Measurements from ENCODE around the gene AMN1. TPM values are rescaled to one million over a fixed set of nuclear protein-coding genes. Genes with fewer than 3 reads are reported as not detected.
A peak's percentile ranks its signal among the peaks of the same experiment; 100 is the strongest.
"Not testable (repeated sequence)": the region's sequence is repeated elsewhere in the genome, so short reads cannot be mapped to it uniquely, and the experiment has no call there.

Gene AMN1
- polyA plus RNA-seq, 1 donor, result 22.3 TPM

GRCh38 chr12:31685801-31686200 is 43.0 kb downstream of the AMN1 start:
- DNase-seq, result no peak

GRCh38 chr12:31682136-31682962 is 46.5 kb downstream of the AMN1 start:
- peak; percentile 59 for DNase-seq

GRCh38 chr12:31672521-31672920 is 56.3 kb downstream of the AMN1 start:
- DNase-seq, result no peak

- DNase-seq, result not testable (repeated sequence)
These were observed 59.2 kb downstream of the AMN1 start for GRCh38 chr12:31669582-31669981.

- DNase-seq, result no peak
These were observed 59.8 kb downstream of the AMN1 start for GRCh38 chr12:31669020-31669419.

- no peak for DNase-seq
These were observed 64.8 kb downstream of the AMN1 start for GRCh38 chr12:31664038-31664437.

DNA sequence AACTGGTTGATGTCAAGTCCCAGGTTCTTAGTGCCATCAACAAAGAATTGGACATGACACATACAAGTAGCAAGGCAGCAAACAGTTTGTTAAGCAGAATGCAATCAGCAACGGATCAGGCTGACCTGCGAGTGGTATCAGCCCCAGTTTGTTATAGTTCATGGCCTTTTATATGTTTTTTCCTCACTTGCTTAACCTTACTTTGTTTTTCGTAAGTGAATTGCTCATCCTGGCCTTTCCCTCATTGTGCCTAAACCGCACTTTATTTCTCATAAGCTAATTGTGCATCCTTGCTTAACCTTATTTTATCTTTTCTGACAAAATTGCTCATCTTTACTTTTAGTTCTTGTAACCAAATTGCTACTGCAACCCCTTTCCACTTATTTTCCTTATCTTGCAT is 65.2 kb downstream of the AMN1 start:
- no peak for DNase-seq

GRCh38 chr12:31662176-31662849 is 66.5 kb downstream of the AMN1 start:
- no peak for DNase-seq

DNA sequence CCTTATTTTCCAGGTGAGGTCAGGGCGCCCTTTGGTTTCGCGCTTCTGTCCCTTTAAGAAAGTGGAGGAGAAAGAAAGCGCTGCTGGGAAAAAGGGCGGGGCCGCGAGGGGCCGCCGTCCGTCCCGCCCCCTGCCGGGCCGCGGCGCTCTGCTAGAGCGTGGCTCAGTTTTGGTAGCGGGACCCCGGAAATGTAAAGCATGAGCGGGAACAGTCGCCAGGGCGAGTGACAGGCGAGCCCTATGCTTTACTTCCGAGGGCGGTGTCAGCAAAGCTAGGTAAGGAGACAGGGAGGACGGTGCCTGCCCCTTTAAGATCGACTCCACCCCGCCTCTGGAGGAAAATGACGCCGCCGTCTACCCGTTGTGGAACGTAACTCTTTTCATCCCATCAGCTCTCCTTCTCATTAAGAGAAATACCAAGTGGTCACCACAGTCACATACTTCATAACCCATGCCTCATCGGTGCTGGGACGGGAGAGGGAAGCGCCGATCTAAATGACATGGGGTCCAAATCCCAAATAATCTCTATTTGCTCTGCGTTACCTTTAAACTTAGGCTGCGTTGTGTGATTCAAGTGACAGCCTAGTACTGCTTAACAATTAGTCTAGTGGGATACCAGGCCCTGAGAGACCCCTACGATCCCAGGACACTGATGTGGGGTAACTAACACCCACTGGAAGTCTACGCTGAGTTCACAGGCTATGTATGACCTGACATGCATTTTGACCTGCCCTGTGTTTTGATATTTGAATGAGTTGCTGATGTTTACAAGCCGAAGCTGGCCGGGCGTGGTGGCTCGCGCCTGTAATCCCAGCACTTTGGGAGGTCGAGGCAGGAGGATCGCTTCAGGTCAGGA is 69.5 kb downstream of the AMN1 start, which contains the start of gene ETFBKMT:
ETFBKMT (plus strand) TSS at position 602 of the 856 bp plus-strand sequence. CDS start 2,266 bp downstream, outside the sequence.
- peak; percentile 90 for DNase-seq

GRCh38 chr12:31658471-31659086 is 70.2 kb downstream of the AMN1 start:
- DNase-seq, result no peak

GRCh38 chr12:31655792-31656191 is 73.0 kb downstream of the AMN1 start:
- no peak for DNase-seq

GRCh38 chr12:31655208-31655607 is 73.6 kb downstream of the AMN1 start:
- DNase-seq, result no peak

GRCh38 chr12:31651893-31652521 is 76.8 kb downstream of the AMN1 start:
- no peak for DNase-seq

DNA sequence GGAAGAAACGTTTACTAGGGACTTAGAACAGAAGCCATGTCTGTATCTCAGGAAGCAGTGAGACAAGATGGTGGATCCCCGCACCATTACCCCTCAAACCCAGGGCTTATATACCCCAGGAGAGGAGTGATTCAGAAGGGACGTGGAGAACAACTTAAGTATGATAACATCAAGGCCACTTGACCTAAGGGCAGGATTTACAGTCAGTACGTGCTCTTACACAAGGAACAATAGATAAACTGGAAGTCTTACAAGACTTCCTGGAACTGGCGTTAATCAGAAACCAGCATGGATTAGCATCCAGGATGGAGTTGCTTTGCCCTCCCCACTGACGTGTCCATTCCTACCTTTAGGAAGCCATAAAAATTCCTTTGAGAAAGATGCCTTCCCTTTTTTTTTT is 77.9 kb downstream of the AMN1 start:
- DNase-seq, result no peak

DNA sequence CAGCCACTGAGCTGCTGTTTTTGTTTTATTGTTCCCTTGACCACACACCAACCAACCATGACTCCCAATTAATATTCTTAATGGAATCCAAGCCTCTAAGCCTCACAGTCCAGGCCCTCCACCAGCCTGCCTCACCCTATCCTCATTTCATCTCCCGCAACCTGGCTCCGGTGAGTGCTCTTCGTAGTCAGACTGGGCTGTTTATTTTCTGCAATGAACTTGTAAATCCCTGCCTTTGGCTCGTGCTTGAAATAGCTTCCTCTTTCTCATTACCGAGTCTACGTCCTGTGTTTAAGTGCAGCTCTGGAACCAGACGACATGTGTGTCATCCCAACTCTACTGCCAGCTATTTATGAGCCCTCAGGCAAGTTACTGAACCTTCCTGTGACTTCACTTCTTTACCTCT is 81.7 kb downstream of the AMN1 start:
- no peak for DNase-seq

DNA sequence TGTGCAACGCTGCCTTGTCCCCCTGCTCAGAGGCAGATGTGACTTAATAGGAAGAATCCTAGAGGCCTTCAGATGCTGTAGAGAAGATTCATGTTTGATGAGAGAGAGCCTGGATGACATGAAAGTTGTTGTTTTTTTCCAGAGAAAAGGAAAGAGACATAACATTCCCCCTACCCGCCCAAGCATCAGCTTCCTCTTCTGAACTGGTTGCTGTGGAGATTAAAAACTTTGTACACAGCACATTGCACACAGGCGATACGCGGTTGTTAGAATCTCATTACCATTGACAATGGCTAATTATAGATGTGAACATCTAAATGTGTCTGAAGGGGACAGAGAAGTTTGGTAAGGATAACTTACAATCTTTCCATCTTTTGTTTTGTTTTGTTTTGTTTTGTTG is 82.9 kb downstream of the AMN1 start:
- DNase-seq, result no peak

GRCh38 chr12:31644536-31644935 is 84.3 kb downstream of the AMN1 start:
- DNase-seq, result no peak

DNA sequence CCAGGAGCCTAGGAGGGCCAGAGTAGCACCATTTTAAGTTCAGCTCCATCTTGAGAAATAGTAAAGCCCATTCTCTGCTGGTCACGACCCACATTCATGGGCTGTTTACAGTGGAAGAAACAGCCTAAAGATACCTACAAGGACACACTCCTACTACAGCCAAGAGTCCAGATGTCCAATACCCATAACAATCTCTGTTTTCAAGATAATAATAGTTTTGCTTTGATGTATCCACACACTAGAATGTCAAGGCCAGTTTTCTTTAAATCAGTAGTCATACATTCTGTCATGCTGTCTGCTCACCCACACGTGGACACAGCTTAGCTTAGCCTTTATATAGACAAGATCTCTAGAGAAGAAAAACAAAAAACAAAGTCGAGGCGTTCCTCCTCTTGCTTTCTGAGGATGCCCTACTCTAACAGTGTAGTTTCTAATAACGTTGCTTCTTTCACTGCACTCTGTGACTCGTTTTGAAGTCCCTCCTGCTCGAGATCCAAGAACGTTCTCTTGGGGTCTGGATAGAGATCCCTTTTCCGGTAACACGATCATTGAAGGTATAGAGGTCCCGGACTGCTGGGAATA is 87.2 kb downstream of the AMN1 start:
- no peak for DNase-seq

DNA sequence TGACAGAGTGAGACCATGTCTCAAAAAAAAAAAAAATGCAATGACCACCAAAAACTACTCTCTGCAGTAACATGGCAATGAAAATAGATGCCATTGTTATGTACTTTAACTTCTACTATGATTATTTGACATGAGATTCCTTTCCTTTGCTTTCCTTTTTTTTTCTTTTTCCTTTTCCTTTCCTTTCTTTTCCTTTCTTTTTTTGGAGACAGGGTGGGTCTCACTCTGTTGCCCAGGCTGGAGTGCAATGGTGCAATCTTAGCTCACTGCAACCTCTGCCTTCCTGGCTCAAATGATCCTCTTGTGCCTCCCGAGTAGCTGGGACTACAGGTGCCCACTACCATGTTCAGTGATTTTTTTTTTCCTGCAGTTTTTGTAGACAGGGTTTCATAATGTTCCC is 94.2 kb downstream of the AMN1 start:
- DNase-seq, result no peak

- no peak for DNase-seq
These were observed 95.4 kb downstream of the AMN1 start for GRCh38 chr12:31633464-31633863.

DNA sequence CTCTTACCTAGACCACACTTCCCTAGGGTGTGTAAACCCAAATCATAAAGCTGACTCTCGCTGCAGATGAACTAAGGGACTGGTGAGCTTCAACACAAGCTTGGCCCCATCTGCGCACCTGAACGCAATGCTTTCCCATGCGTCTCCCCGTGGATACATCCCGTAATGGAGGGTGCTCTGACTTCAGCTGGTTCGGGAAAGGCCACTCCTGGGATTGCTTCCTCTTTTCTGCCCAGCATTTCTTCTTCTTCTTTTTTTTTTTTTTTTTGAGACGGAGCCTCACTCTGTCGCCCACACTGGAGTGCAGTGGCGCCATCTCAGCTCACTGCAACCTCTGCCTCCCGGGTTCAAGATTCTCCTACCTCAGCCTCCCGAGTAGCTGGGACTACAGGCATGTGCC is 97.0 kb downstream of the AMN1 start:
- DNase-seq, result no peak
